Stimulated activated CD8-positive, alpha-beta memory T cell treated with anti-CD3 and anti-CD28 coated beads, Interleukin-15, amount 100 ng/mL, for 1 hour (primary cell): Measurements from ENCODE around the gene H6PD.

Experiments
- DNase-seq: peaks from one replicate; pipeline ENCODE4 v3.0.0-alpha.2; 2020; ENCODE audit warnings: low read depth

Gene H6PD

GRCh38 chr1:9207715-9208114, 26.9 kb upstream of the H6PD start:
- DNase-seq, result no peak

GRCh38 chr1:9211291-9211811, 23.2 kb upstream of the H6PD start:
- no peak for DNase-seq

GRCh38 chr1:9212735-9213134, 21.8 kb upstream of the H6PD start:
- no peak for DNase-seq

- no peak for DNase-seq
Observed at GRCh38 chr1:9213956-9214355, 20.6 kb upstream of the H6PD start.

- DNase-seq, result no peak
Observed at GRCh38 chr1:9218917-9219316, 15.7 kb upstream of the H6PD start.

GRCh38 chr1:9222846-9223625, 11.5 kb upstream of the H6PD start:
- no peak for DNase-seq

DNA sequence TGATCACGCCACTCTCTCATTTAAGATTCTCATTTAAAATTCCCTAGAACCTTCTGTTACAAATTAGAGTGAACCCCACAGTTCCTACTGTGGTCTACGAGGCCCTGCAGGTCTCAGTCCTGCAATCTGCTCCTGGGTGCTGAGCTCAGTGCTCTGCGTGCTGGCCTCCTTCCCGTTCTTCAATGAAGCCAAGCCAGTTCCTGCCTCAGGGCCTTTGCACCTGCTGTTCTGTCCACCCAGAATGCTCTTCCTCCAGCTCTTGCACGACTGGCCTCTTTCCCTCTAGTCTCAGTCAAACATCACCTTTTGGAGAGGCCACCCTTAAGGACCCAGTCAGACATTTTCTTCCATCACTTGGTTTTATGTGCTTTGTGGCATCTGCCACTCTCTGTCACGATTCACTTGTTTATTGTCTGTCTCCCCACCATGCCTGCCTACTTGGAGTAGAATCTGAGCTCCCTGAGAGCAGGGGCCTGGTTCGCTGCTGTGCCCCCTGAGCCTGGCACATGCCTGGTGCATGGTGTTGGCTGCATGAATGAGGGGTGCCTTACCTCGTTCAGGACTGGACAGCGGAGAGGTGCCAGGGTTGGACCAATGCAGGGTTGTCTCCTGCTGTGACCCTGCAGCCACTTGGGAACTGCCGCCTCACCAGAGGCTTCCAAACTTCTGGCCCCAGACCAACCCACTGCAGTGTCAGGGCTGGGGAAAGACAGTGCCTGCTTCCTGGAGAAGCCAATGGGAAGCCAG, 9.7 kb upstream of the H6PD start:
- no peak for DNase-seq

DNA sequence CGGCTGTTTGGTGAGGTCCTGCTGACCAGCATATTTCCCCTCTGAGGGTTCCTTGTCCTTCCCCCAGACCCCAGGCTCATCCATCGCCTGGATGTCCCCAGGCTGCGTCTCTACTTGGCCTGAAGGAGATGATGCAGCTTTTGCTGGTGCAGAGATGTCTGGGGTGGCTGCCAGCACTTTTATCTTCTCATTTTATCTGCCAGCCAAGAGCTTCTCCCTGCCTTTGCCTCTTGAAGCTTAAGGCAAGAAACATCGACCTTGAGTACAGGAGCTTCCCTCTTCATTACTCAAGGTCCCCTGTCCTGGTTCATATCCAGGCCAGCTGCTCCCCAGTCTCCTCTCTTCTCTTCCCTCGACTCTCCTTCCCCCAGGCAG, 9.2 kb upstream of the H6PD start:
- no peak for DNase-seq

- DNase-seq, result no peak
Observed at GRCh38 chr1:9228609-9229008, 6.0 kb upstream of the H6PD start.

GRCh38 chr1:9229549-9229948, 5.0 kb upstream of the H6PD start:
- DNase-seq, result no peak

DNA sequence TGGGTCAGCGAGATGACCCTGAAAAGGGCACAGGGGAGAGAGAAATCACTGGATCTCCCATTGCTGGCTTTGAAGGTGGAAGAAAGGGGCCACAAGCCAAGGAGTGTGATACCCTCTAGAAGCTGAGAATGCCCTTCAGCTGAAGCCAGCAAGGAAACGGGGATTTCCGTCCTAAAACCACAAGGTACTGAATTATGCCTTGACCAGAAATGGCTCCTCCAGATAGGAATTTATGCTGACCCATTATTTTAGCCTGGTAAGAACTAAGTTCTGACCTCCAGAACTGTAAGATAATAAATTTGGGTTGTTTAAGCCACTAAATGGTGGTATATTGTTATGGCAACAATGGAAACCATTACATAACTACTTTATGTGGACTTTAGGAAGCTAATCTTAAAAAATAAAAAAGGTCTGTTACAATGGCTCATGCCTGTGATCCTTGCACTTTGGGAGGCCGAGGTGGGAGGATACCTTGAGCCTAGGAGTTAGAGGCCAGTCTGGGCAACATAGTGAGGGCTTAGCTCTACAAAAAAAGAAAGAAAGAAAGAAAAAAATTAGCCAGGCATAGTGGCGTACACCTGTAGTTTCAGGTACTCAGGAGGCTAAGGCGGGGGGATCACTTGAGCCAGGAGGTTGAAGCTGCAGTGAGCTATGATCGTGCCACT, 3.6 kb upstream of the H6PD start:
- DNase-seq, result no peak

DNA sequence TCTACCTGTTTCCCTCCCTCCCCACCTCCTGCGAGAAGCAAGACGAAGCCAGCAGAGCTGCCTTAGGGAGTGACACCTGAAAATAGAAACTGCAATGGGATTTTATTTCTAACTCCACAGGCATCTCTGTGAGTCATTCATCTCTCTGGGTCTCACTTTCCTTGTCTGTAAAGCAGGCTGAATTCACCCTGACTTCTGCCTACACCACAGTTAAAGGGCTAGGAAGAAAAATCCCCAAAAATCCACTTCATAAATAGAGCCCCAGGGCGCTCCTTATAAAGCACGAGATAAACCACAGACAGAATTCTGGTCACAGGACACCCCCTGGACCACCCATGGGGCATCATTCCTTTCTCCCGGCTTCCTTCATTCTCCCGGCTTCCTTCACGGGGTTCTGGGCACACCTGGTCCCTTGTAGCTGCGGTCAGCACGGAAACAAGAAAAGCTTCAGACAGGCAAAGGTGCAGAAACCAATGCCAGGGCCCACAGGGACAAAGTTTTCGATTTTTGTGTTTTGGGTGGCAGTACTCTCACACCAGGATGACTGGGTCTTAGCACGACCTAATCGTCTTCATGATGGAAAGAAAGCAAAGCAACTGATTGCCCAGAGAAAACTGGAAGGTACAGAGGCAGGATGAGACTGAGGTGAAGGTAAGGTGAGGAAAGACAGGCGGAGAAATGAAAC, 2.8 kb upstream of the H6PD start:
- no peak for DNase-seq

- DNase-seq, result no peak
Observed at GRCh38 chr1:9233241-9233941, 1.2 kb upstream of the H6PD start.

DNA sequence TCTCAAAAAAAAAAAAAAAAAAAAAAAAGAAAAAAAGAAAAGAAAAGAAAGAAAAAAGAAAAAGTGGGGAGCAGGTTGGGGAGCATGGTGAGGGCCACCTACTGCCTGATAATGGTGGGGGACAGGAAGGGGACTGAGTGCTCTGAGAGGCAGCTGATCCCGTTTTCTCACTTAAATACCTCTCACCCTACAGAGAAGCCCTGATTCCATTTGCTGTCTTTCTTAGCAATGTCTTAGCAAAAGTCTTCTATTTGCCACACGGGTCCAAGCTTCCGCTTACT, 692 bp upstream of the H6PD start:
- DNase-seq, result no peak

DNA sequence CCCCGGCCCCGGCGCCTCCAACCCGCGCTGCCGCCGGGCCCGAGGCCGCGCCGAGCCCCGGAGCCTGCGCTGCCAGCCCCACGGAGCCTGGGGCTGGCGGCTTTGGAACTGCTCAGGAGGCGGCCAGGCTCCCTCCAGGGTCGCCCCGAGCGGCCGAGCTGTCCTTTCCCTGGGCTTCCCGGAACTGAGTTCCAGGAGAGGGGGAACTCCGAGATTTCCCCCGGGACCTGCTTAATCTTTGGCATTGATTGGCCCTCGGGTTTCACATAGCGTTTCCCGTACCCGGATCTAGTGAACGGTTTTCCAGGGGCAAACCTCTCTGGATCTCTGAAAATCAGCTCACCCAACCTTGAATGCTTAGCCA, 504 bp downstream of the H6PD start:
- DNase-seq, result no peak

DNA sequence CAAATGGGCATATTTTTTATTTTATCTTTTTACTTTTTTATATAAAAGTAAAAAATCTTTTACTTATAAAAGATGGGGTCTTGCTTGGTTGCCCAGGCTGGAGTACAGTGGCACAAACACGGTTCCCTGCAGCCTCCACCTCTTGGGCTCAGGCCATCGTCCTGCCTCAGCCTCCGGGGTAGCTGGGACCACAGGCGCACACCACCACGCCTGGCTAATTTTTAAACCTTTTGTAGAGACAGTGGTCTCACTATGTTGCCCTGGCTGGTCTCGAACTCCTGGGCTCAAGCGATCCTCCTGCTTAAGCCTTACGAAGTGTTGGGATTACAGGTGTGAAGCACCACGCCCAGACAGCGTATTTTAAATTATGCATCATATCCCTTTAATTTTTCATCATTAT, 986 bp downstream of the H6PD start:
- DNase-seq, result no peak

DNA sequence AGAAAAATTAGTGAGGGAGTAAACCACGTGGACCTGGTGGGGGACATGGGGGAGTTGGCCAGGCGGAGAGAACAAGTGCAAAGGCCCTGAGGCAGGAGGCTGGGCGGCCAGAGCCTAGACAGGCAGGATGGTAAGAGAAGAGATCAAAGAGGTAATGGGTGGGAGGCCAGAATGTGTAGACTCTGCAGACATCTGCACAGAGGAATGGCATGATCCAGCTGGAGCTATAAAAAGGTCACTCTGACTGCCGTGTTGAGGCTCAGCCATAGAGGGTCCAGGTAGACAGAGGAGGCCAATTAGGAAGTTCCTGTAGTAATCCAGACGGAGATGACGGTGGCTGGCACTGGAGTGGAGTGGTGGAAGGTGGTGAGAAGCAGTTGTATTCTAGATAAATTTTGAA, 3.6 kb downstream of the H6PD start:
- DNase-seq, result no peak

GRCh38 chr1:9238550-9238949, 4.0 kb downstream of the H6PD start:
- DNase-seq, result no peak

GRCh38 chr1:9239622-9240401, 5.2 kb downstream of the H6PD start:
- no peak for DNase-seq

DNA sequence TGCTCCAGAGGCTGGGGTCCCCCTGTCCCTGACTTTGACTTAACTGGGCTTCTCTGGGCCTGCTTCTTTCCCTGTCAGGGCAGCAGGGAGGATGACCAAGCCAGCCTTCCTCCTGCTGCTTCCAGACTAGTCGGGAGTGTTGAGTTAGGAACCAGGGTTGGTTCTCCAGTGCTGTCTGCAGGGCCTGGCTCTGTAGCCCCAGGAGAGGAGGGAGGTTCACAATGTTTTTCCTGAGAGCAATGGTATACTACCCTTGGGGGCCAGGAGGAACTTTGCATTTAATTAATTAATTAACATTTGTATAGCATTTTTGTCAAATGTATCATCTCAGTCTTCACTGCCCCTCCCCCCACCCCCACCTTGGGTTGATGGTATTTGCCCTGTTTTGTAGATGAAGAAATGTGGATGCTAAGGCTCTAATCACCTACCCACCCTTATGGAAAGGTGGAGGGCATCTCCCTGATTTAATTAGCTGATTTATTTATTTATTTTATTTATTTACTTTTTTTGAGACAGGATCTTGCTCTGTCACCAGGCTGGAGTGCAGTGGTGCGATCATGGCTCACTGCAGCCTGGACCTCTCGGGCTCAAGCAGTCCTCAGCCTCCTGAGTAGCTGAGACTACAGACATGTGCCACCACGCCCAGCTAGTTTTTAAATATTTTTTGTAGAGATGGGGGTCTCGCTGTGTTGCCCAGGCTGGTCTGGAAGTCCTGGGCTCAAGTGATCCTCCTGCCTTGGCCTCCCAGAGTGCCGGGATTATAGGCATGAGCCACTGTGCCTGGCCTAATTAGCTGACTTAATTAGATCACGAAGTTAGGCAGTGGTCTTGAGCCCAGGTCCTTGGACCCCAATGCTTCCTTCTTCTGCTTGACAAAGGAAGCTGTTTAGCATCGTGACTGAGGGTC, 6.6 kb downstream of the H6PD start:
- DNase-seq, result no peak
